ENCODE results near the gene TBCK. TPM values are rescaled to one million over a fixed set of nuclear protein-coding genes. Genes with fewer than 3 reads are reported as not detected.

Gene TBCK
- total and polyA plus RNA-seq, 2 donors (not counting 1 experiment from before 2014, with no cell fraction given) = 17.5 to 86.1 TPM

DNA sequence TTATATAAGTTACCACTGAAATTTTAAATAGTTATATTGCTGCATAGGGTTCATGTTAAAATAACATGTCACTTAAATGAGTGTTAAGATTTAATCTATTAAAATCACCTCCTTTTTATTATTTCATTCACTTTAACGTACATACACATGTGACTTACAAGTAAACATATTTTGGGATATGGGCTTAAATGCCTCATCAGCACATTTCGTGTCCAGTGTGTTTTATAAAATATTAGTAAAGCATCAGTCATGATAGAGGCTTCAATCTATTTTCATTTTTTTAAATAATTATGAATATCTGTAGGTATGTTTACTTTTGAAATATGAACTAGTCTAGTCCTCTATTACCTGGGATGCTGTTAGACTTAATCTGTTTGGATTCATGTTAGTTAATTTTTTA is 277.1 kb downstream of the TBCK start:
- TF ChIP-seq EZH2 (IDR thresholded peaks at IDR 0.05; ENCODE audit: borderline replicate concordance, insufficient read depth, low read depth, low read length, poor library complexity, severe bottlenecking) = no peak
- TF ChIP-seq, protein P1, sequence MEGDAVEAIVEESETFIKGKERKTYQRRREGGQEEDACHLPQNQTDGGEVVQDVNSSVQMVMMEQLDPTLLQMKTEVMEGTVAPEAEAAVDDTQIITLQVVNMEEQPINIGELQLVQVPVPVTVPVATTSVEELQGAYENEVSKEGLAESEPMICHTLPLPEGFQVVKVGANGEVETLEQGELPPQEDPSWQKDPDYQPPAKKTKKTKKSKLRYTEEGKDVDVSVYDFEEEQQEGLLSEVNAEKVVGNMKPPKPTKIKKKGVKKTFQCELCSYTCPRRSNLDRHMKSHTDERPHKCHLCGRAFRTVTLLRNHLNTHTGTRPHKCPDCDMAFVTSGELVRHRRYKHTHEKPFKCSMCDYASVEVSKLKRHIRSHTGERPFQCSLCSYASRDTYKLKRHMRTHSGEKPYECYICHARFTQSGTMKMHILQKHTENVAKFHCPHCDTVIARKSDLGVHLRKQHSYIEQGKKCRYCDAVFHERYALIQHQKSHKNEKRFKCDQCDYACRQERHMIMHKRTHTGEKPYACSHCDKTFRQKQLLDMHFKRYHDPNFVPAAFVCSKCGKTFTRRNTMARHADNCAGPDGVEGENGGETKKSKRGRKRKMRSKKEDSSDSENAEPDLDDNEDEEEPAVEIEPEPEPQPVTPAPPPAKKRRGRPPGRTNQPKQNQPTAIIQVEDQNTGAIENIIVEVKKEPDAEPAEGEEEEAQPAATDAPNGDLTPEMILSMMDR (IDR thresholded peaks at IDR 0.05) = no peak
- H3K4me2 ChIP-seq (replicated peaks; ENCODE audit: low read depth, low read length, poor library complexity, severe bottlenecking) = no peak overlapping the region
- Mint-ChIP-seq H3K4me3 (no peak overlapping the region), H3K27ac (no peak overlapping the region), H3K9me3 (ENCODE audit: insufficient read depth) (no peaks in the 10 kb centered on the region), H3K4me1 (no peaks in the 10 kb centered on the region), H3K27me3 (no peaks in the 10 kb centered on the region)
- ChIA-PET POLR2A (no interaction called here), CTCF (no interaction called here)
- H4K20me1 ChIP-seq (ENCODE audit: control insufficient read depth, insufficient read depth, low read length, poor library complexity, severe bottlenecking) = no peaks in the 10 kb centered on the region
- no peaks in the 10 kb centered on the region for H3K27me3 ChIP-seq (replicated peaks in 1 of 4; ENCODE audit: control extremely low read depth in 1 of 4, control insufficient read depth in 3 of 4, insufficient read depth in 4 of 4, low read length in 3 of 4)
- no peak overlapping the region for H3K27ac ChIP-seq (ENCODE audit: low read length in 2 of 2)
- no peak overlapping the region for H3K9ac ChIP-seq (ENCODE audit: low read length)
- DNase-seq = no peak
- H2AFZ ChIP-seq (ENCODE audit: insufficient read depth, low read depth, low read length, poor library complexity, severe bottlenecking) = no peak overlapping the region
- H3K4me3 ChIP-seq (ENCODE audit: control extremely low read depth in 1 of 5, extremely low read depth in 1 of 5, insufficient read depth in 1 of 5, low read depth in 2 of 5, low read length in 4 of 5) = no peak overlapping the region
- no CpG with 5 or more reads among the region's 2 CpGs for WGBS (ENCODE audit: insufficient coverage)
- no peaks in the 10 kb centered on the region for H3K9me3 ChIP-seq (ENCODE audit: control extremely low read depth in 1 of 3, control insufficient read depth in 2 of 3, insufficient read depth in 1 of 3, low read length in 2 of 3)
- H3K36me3 ChIP-seq (replicated peaks in 1 of 2; ENCODE audit: control extremely low read depth in 1 of 2, control insufficient read depth in 1 of 2, extremely low read depth in 1 of 2, insufficient read depth in 2 of 2, low read length in 1 of 2) = no peaks in the 10 kb centered on the region
- intact Hi-C loops (cut with micrococcal nuclease) = no loop called here
- H3K4me1 ChIP-seq (ENCODE audit: control insufficient read depth in 2 of 2, insufficient read depth in 2 of 2, low read length in 2 of 2) = no peaks in the 10 kb centered on the region
- no peak for ATAC-seq (ENCODE audit: low read depth)
- no peaks in the 10 kb centered on the region for H3K79me2 ChIP-seq (ENCODE audit: control insufficient read depth, insufficient read depth, low read length)

DNA sequence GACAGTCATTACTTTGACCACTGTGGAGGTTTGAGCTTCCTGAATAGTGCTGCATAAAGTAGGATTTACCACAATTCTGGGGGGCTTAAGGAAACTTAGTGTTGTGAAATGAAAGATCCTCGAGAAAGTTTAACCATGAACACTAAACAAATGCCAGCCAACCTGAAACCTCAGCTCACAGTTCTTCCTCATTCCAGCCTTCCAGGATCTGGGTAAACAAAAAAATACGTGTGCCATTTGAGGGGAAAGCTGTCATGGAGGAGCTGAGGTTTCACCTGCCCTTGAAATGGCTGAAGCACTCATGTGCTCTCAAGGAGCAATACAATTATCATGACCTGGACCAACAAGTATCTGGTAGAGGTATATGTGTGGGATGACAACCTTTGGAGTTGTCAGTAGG is 278.0 kb downstream of the TBCK start:
- Histone ChIP-seq H3K4me2 (replicated peaks; ENCODE audit: low read depth, low read length, poor library complexity, severe bottlenecking) (no peak overlapping the region), H3K9me3 (ENCODE audit: control extremely low read depth in 1 of 3, control insufficient read depth in 2 of 3, insufficient read depth in 1 of 3, low read length in 2 of 3) (no peaks in the 10 kb centered on the region), H2AFZ (ENCODE audit: insufficient read depth, low read depth, low read length, poor library complexity, severe bottlenecking) (no peak overlapping the region), H3K36me3 (replicated peaks in 1 of 2; ENCODE audit: control extremely low read depth in 1 of 2, control insufficient read depth in 1 of 2, extremely low read depth in 1 of 2, insufficient read depth in 2 of 2, low read length in 1 of 2) (no peaks in the 10 kb centered on the region), H3K4me3 (ENCODE audit: control extremely low read depth in 1 of 5, extremely low read depth in 1 of 5, insufficient read depth in 1 of 5, low read depth in 2 of 5, low read length in 4 of 5) (no peak overlapping the region), H3K27ac (ENCODE audit: low read length in 2 of 2) (no peak overlapping the region), H3K27me3 (replicated peaks in 1 of 4; ENCODE audit: control extremely low read depth in 1 of 4, control insufficient read depth in 3 of 4, insufficient read depth in 4 of 4, low read length in 3 of 4) (no peaks in the 10 kb centered on the region), H3K4me1 (ENCODE audit: control insufficient read depth in 2 of 2, insufficient read depth in 2 of 2, low read length in 2 of 2) (no peaks in the 10 kb centered on the region), H3K79me2 (ENCODE audit: control insufficient read depth, insufficient read depth, low read length) (no peaks in the 10 kb centered on the region), H4K20me1 (ENCODE audit: control insufficient read depth, insufficient read depth, low read length, poor library complexity, severe bottlenecking) (no peaks in the 10 kb centered on the region), H3K9ac (ENCODE audit: low read length) (no peak overlapping the region)
- ChIA-PET CTCF (no interaction called here), POLR2A (no interaction called here)
- no peak overlapping the region for H3K27ac Mint-ChIP-seq
- no peak overlapping the region for H3K4me3 Mint-ChIP-seq
- DNase-seq (no peak), ATAC-seq (ENCODE audit: low read depth) (no peak)
- no peaks in the 10 kb centered on the region for H3K9me3 Mint-ChIP-seq (ENCODE audit: insufficient read depth)
- WGBS (ENCODE audit: insufficient coverage) = no CpG with 5 or more reads among the region's 2 CpGs
- TF ChIP-seq EZH2 (IDR thresholded peaks at IDR 0.05; ENCODE audit: borderline replicate concordance, insufficient read depth, low read depth, low read length, poor library complexity, severe bottlenecking) = no peak
- TF ChIP-seq, protein P1 (IDR thresholded peaks at IDR 0.05) = no peak
- no peaks in the 10 kb centered on the region for H3K27me3 Mint-ChIP-seq
- no peaks in the 10 kb centered on the region for H3K4me1 Mint-ChIP-seq
- intact Hi-C loops (cut with micrococcal nuclease) = no loop called here

Data from B cell (primary cell).